CD4-positive, alpha-beta T cell treated with Interleukin-10 for 1 hour (primary cell): ENCODE measurements around the gene CIC.

Experiments used
- DNase-seq: peaks from one replicate; pipeline ENCODE4 v3.0.0-alpha.2; 2020

The CIC gene

GRCh38 chr19:42278452-42279154 lies 9.6 kb downstream of the CIC start:
- DNase-seq: no peak

- DNase-seq: no peak
These were observed 10.3 kb downstream of the CIC start for GRCh38 chr19:42279155-42279901.

GRCh38 chr19:42279902-42280814 lies 11.1 kb downstream of the CIC start:
- peak; percentile 92 for DNase-seq

GRCh38 chr19:42280815-42281145 lies 11.7 kb downstream of the CIC start:
- DNase-seq: no peak

GRCh38 chr19:42281146-42281826 lies 12.2 kb downstream of the CIC start:
- peak; percentile 44 for DNase-seq

- DNase-seq: no peak
These were observed 13.0 kb downstream of the CIC start for GRCh38 chr19:42281827-42282762.

- no peak for DNase-seq
These were observed 13.8 kb downstream of the CIC start for GRCh38 chr19:42282819-42283187.

- peak; percentile 97 for DNase-seq
These were observed 14.4 kb downstream of the CIC start for GRCh38 chr19:42283188-42284065.

- DNase-seq: peak; percentile 91
These were observed 15.0 kb downstream of the CIC start for GRCh38 chr19:42284066-42284501.

GRCh38 chr19:42284591-42285341 lies 15.7 kb downstream of the CIC start:
- no peak for DNase-seq

GRCh38 chr19:42285541-42285941 lies 16.5 kb downstream of the CIC start:
- DNase-seq: no peak

GRCh38 chr19:42285988-42286348 lies 16.9 kb downstream of the CIC start:
- no peak for DNase-seq

GRCh38 chr19:42286349-42287016 lies 17.4 kb downstream of the CIC start:
- no peak for DNase-seq

- no peak for DNase-seq
These were observed 18.2 kb downstream of the CIC start for GRCh38 chr19:42287017-42287826.

- no peak for DNase-seq
These were observed 18.7 kb downstream of the CIC start for GRCh38 chr19:42287827-42288107.

GRCh38 chr19:42288387-42288786 lies 19.3 kb downstream of the CIC start:
- DNase-seq: no peak

GRCh38 chr19:42288881-42289555 lies 20.0 kb downstream of the CIC start:
- no peak for DNase-seq

- DNase-seq: no peak
These were observed 20.5 kb downstream of the CIC start for GRCh38 chr19:42289556-42290041.
